DMS53 treated with DMSO at 0.1 percent for 48 hours (cell line): Measurements from ENCODE around the gene ANK2.
"Not testable (repeated sequence)": the region's sequence is repeated elsewhere in the genome, so short reads cannot be mapped to it uniquely, and the experiment has no call there.

Source experiments
- DNase-seq: peaks from one replicate; lab custom pipeline; 2025; ENCODE audit not compliant: unreplicated experiment; lab: John Stamatoyannopoulos, UW

Gene ANK2

GRCh38 chr4:113186913-113187312 is 137.5 kb downstream of the ANK2 start:
- no peak for DNase-seq

GRCh38 chr4:113187358-113187757 is 137.9 kb downstream of the ANK2 start:
- DNase-seq, result no peak

DNA sequence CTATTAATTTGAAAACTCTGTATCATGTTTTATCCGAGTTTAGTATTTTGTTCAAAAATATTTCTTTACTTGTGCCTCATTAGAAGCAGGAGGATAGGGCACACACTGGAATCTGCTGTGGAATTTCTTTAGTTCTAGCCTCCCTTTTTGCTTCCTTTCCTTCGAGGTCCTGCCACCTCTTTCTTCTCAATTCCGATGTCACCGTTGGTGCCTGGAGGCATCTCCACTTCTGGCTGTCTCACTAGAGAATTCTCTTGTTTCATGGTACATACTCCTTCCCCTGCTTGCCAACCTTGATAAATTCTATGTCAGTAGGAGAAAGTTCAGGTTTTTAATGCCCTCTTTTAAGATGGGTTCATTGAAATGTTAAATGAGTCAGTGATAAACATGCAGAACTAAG is 140.1 kb downstream of the ANK2 start:
- no peak for DNase-seq

GRCh38 chr4:113209153-113209552 is 159.7 kb downstream of the ANK2 start:
- DNase-seq, result no peak

GRCh38 chr4:113209652-113210320 is 160.3 kb downstream of the ANK2 start:
- no peak for DNase-seq

DNA sequence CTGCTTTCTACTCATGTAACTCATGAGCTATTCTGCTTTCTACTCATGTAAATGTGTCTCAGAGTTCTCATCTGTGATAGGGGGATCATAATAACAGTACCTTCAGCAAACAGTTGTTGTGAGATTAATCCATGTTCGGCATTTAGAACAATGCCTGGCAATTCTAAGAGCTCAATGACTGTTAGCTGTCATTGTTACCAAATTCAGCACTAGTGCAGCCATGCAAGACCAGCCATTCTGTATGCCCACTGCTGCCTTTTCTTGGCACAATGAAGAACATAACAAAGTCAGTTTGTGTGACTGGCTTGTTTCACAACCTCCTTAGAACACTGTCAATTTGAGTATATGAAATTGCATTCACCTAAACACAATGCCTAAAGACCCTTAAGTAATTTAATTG is 163.2 kb downstream of the ANK2 start:
- DNase-seq, result no peak

DNA sequence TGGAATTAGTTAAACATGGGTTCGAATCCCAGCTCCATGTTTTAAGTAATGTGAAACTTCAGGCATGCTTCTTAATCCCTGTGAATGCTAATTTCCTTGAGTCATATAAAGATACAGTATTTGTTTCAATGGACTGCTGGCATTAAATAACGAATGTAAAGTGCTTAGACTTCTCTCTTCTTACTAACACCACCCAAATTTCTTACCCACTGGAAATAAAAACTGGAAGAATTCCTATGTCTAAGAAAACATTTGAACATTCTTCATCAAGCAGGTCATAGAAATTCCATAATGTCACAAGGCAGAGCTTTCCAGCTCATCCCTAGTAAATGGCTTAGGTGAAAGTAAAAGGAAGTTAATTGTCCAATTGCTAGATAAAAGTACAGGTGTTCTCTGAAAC is 172.5 kb downstream of the ANK2 start:
- no peak for DNase-seq

GRCh38 chr4:113222471-113222870 is 173.0 kb downstream of the ANK2 start:
- no peak for DNase-seq

DNA sequence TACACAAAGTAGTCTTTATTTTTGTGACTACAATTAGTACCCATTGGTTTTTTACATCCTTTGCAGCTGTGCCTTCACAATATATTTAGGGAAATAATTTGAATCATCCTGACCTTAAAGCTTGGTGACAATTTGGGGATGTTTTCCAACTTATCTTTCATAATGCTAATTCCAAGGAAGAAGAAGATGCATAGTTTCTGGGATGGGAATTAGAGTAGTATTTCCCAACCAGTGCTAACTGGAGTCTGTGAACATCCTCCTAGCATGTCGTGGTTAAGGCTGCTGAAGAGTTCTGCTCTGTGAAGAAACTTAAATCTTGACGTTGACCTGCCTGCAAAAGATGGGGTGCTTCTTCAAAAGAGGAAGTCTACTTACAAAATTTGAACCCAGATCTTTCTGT is 173.5 kb downstream of the ANK2 start:
- no peak for DNase-seq

DNA sequence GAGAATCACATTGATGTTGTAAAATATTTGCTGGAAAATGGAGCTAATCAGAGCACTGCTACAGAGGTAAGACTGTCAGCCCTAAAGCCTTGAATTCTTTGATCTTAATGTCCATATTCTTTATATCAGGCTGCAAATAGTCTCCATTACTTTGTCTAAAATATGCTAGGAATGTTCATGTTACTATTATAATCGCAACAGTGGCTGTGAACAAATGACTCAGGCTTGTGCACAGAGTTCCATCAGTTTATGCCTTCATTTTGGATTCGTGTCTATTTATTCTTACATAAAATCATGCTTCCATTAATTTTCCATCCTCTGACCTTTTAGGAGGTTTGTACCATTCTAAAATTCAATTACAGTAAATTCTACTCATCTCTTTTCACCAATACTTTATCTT is 182.7 kb downstream of the ANK2 start:
- DNase-seq, result no peak

DNA sequence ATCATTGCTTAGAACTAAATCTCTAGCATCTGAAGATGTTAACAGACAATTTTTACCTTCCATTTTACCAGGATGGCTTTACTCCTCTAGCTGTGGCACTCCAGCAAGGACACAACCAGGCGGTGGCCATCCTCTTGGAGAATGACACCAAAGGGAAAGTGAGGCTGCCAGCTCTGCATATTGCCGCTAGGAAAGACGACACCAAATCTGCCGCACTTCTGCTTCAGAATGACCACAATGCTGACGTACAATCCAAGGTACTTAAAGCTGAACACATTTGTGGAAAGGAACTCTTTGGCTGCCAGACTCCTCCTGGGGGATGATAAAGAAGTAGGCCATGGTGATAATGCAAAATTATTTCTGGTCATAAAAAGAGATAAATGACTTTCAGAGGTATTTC is 187.5 kb downstream of the ANK2 start:
- no peak for DNase-seq

- no peak for DNase-seq
Measured at GRCh38 chr4:113243312-113243711, 193.9 kb downstream of the ANK2 start.

GRCh38 chr4:113244747-113245146 is 195.3 kb downstream of the ANK2 start:
- not testable (repeated sequence) for DNase-seq

DNA sequence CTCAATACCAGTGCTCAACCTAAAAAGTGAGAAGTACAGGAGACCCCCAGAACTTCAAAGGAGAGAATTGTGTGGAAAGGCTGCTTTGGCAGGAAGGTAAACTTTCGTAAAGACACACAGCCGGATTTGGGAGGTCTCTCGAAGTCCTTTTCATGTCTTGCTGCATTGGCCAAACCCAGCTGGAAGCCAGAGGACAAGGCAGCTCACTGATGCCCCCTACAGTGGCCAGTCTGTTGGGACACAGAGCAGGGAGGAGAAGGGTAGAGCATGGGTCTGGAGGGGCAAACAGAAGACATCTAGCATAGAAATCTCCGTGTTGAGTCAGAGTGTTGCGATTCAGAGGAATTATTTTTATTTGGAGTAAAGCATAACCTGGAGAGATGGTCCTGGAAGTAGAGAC is 198.9 kb downstream of the ANK2 start:
- no peak for DNase-seq

- DNase-seq, result no peak
Measured at GRCh38 chr4:113255628-113256027, 206.2 kb downstream of the ANK2 start.

- no peak for DNase-seq
Measured at GRCh38 chr4:113256946-113257345, 207.5 kb downstream of the ANK2 start.

GRCh38 chr4:113260688-113261087 is 211.2 kb downstream of the ANK2 start:
- DNase-seq, result no peak

DNA sequence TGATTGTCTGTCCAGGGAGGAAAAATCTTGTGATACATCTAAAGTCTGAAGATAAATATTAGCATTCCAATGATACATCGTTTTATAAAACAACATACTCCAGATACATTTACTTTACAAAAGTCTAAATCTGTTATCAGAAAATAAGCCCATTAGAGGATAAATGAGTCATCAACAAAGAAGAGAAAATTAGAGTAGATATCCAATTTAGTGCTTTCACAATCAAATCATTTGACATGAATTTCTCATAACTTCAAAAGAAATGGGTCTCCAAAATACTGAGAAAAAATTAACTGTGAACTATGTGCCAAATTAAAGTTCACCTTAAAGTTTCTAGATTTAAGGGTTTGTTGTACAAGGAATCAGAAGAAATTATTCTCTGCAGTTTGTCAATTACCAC is 213.8 kb downstream of the ANK2 start:
- no peak for DNase-seq

DNA sequence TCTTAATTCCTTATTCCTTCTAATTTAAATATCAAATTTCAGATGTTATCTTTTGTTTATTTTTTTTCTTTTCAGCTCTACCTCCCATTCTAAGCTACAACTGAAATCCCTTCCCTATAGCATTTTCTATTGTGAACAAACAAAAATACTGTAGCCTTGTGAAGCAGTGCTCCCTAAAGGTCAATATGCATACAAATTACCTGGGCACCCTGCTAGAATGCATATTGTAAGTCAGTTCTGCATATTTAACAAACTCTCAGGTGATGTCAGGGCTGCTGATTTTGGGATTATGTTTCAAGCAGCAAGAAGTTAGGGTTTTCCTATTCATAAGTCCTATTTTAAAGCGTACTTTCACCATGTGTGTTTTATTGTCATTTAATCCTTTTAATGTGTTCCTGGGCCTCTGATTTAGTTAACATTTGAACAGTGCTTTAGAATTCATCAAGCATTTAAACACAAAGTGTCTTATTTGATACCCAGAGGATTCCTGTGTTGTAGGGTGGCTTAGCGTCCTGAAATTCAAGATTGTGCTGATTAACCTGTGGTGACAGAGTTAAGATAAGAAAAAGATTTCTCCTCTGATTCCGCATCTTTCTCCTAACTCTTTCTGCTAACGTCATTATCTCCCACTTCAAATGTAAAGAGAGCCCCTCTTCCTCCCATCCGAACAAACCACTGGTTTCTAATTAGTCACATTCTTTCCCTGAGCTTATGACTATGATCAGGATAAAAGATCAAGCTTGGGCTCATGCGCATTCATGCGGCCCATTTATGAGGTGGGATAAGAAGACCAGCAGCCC is 221.3 kb downstream of the ANK2 start:
- DNase-seq, result no peak

- no peak for DNase-seq
Measured at GRCh38 chr4:113272523-113272922, 223.1 kb downstream of the ANK2 start.

DNA sequence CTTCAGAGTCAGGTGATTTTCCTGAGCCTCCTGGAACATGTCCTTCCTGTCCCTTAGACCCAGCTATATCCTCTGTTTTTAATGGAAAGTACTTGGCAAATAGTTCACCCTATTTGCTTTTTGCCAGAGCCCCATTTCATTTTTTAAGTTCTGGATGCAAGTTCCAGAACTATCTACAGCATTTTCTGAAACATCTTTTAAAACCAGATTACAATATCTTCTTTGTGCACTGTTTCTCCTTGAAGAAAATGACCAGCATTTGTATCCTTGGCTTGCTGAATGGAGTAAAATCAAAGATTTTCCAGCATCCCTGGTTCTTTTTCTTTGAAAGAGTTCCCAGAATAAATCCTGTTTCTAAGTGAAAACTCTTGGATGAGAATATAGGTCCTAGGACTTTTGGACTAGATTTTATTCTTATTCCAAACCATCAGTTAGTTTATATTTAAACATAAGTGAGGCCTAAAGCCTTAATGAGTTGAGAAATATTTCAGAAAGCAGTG is 224.3 kb downstream of the ANK2 start:
- DNase-seq, result no peak

DNA sequence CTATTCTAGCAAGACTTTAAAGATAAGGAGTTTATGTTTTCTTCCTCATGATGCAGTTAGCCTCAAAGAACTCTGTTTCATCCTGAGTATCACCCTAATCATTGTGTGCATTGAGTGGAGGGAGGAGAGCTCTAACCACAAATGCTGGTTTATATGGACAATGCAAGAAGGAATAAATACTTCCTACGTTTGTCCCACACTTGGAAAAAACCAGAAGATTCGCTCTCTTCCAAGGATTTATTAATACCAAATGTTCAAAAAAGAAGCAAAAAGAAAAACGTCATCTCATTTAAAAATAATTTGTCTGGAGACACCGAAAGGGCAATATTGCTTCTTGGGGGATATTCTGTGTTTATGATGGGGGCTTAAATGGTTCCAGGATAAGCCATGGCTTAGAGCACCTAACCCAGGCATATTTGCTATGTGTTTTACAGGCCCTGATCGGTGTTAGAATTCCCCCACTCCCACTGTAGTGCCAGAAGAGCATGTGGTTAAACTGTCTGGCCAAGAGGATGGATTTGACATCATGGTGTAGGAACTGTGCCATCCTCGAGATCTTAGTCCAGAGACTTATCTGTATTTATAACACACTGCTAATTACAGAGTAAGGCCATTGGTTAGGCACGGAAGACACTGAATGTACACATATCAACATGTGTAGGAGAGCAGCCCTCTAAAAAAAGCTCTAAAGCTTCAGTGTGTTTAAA is 227.2 kb downstream of the ANK2 start:
- DNase-seq, result no peak
